ENCODE measurements around the gene MDFIC. TPM values are rescaled to one million over a fixed set of nuclear protein-coding genes. Genes with fewer than 3 reads are reported as not detected.
A peak's percentile ranks its signal among the peaks of the same experiment; 100 is the strongest.

MDFIC gene
- total and polyA plus RNA-seq, 2 of the 4 experiments (the other 2 are of a cell fraction), result 16.9 to 35.0 TPM

- no peak for TF ChIP-seq MXI1 (IDR thresholded peaks at IDR 0.05; ENCODE audit: borderline replicate concordance, low read depth, low read length)
- TF ChIP-seq CEBPB (IDR thresholded peaks at IDR 0.05; ENCODE audit: low read depth, low read length), result no peak
- TF ChIP-seq RAD21 (IDR thresholded peaks at IDR 0.05; ENCODE audit: low read length), result no peak
- TF ChIP-seq RFX5 (IDR thresholded peaks at IDR 0.05; ENCODE audit: low read depth, low read length), result no peak
- TF ChIP-seq SMC3 (IDR thresholded peaks at IDR 0.05; ENCODE audit: low read depth, low read length), result no peak
- TF ChIP-seq POLR2A (IDR thresholded peaks at IDR 0.05; ENCODE audit: low read depth, low read length), result no peak
- no peak for TF ChIP-seq RCOR1 (IDR thresholded peaks at IDR 0.05; ENCODE audit: insufficient replicate concordance, low read length)
- TF ChIP-seq NFE2L2 (IDR thresholded peaks at IDR 0.05; ENCODE audit: low read depth, low read length), result no peak
- TF ChIP-seq MAZ (IDR thresholded peaks at IDR 0.05; ENCODE audit: borderline replicate concordance, low read depth, low read length), result no peak
- no peak for TF ChIP-seq CTCF (conservative IDR thresholded peaks at IDR 0.05; ENCODE audit: low read depth, low read length)
- TF ChIP-seq USF2 (IDR thresholded peaks at IDR 0.05; ENCODE audit: low read depth, low read length), result no peak
- DNase-seq (no peak), ATAC-seq (ENCODE audit: low read depth) (no peak)
- Histone ChIP-seq H3K23ac (ENCODE audit: low read depth, low read length) (peak overlapping the region; percentile 79), H3K79me1 (ENCODE audit: low read depth in 1 of 2, low read length in 2 of 2) (peaks cover 12 to 32% of the 10 kb centered on the region in 2 experiments), H3K9me1 (ENCODE audit: insufficient read depth, low read length) (peaks cover 5% of the 10 kb centered on the region), H3K27ac (ENCODE audit: insufficient read depth, low read length) (no peak overlapping the region), H3K27me3 (ENCODE audit: control insufficient read depth, insufficient read depth, low read length) (no peaks in the 10 kb centered on the region), H3K4me1 (ENCODE audit: control insufficient read depth, insufficient read depth, low read length) (peaks cover 10% of the 10 kb centered on the region), H3K18ac (ENCODE audit: low read depth, low read length) (peak overlapping the region; percentile 51; the same call in 1 of the 2 replicates), H2AK9ac (replicated peaks; ENCODE audit: low read depth, low read length, poor library complexity) (peak overlapping the region; percentile 60), H3K9ac (ENCODE audit: low read depth, low read length) (no peak overlapping the region), H2BK15ac (ENCODE audit: low read depth, low read length) (peak overlapping the region; percentile 77; the same call in 2 of the 3 replicates), H3K4me2 (ENCODE audit: low read depth, low read length) (no peak overlapping the region), H3K14ac (replicated peaks; ENCODE audit: low read depth, low read length) (peak overlapping the region; percentile 94), H4K91ac (ENCODE audit: insufficient read depth, low read depth, low read length) (peak overlapping the region; percentile 61), H2AFZ (replicated peaks; ENCODE audit: low read length, poor library complexity) (no peak overlapping the region), H4K5ac (ENCODE audit: low read depth, low read length) (peak overlapping the region; percentile 45; the same call in 1 of the 2 replicates), H2BK20ac (ENCODE audit: low read depth, low read length) (peak overlapping the region; percentile 57), H2BK120ac (ENCODE audit: low read depth, low read length) (peak overlapping the region; percentile 28), H3K36me3 (ENCODE audit: control insufficient read depth, insufficient read depth, low read length) (peaks cover 2% of the 10 kb centered on the region), H3K9me3 (ENCODE audit: control insufficient read depth, insufficient read depth, low read length) (no peaks in the 10 kb centered on the region), H3K56ac (ENCODE audit: extremely low read depth, insufficient read depth, low read length) (no peak overlapping the region), H3K4ac (ENCODE audit: low read depth, low read length) (peak overlapping the region; percentile 78), H3K4me3 (ENCODE audit: insufficient read depth, low read depth, low read length) (no peak overlapping the region), H4K8ac (ENCODE audit: low read depth in 2 of 2, low read length in 2 of 2) (peak overlapping the region in 1 of 2 experiments; percentile 22; a peak in 2 of 4 replicates), H2BK5ac (ENCODE audit: low read depth, low read length, poor library complexity, severe bottlenecking) (peak overlapping the region; percentile 60), H4K20me1 (ENCODE audit: insufficient read depth, low read length) (no peaks in the 10 kb centered on the region; the same call in 1 of the 2 replicates), H2AK5ac (ENCODE audit: low read depth, low read length) (peak overlapping the region; percentile 95)
- no TSS peak for BruUV-seq (replicated peaks)
- dilution Hi-C loops (cut with HindIII; ENCODE audit: low sequenced_read_pairs, unreplicated experiment) (no loop called here), in situ Hi-C loops (cut with MboI; ENCODE audit: low sequenced_read_pairs) (no loop called here), intact Hi-C loops (cut with micrococcal nuclease) (no loop called here)
- CTCF ChIA-PET, result no interaction called here
- no CpG with 5 or more reads among the region's 1 CpG for WGBS, 2 experiments (ENCODE audit: extremely low coverage in 2 of 2, insufficient read length in 1 of 2)
- POLR2A ChIA-PET (ENCODE audit: unreplicated experiment), result no interaction called here
These were observed 55.4 kb downstream of the MDFIC start for GRCh38 chr7:114977277-114977676.

Data from IMR-90 (cell line).